Transverse colon (tissue), 4 donors: ENCODE data around the gene IGF2BP2.

Experiments
- EP300 ChIP-seq: sonication (generic); formaldehyde crosslinking; IDR thresholded peaks from one replicate; pipeline ENCODE4 v1.6.1; 2017; ENCODE audit warnings: antibody characterized with exemption, low read depth
- POLR2A ChIP-seq: fragments of 450-650 bp; IDR thresholded peaks from one replicate; pipeline ENCODE4 v1.6.1; 2016; ENCODE audit warnings: antibody characterized with exemption, mild to moderate bottlenecking, moderate library complexity
- POLR2AphosphoS5 ChIP-seq, 3 donors: sonication (generic); formaldehyde crosslinking; IDR thresholded peaks; one replicate each; pipeline ENCODE4 v1.6.1; 2016; ENCODE audit warnings: antibody characterized with exemption in 3 of 3
- TF ChIP-seq, protein P1 (sequence below), 5 experiments: fragments of 200-600 bp in 3 of 5; fragments of 450-650 bp in 2 of 5; sonication (generic) in 3 of 5; IDR thresholded peaks; 1 replicate in 2 of 5; 2 replicates in 3 of 5; pipeline ENCODE4 v1.5.1; 2016 to 2017; ENCODE audit warnings: antibody characterized with exemption in 5 of 5, inconsistent platforms in 3 of 5, mild to moderate bottlenecking in 2 of 5, moderate library complexity in 1 of 5

DNA sequence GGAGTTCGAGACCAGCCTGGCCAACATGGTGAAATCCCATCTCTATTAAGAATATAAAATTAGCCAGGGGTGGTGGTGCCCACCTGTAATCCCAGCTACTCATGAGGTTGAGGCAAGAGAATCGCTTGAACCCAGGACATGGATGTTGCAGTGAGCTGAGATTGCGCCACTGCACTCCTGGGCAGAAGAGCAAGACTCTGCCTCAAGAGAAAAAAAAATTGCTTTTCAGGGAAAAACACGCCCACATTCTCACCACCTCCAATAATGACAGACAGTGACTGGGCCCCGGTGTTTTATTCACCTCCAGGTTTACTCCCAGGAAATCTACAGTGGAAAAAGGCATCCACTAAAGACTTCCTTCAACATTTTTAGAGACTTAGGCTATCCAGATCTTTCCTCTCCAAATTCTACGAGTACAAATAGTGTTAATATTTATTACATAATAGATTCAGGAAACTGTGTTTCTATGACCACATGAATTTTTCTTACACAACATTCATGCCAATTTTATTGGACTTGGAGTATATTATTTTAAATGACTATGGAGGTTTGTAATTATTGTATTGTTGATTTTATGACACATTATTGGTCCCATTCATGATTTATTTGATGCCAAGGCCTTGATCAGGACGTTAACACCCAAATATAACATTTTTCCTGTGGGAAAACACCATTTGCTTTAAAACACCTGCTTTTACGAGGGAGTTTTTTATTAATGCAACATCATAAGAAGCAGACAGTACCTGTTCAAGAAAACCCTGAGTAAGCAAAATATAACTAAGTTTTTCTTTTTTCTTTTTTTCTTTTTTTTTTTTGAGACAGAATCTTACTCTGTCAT is 26.6 kb downstream of the IGF2BP2 start:
- TF ChIP-seq EP300, result no peak
- TF ChIP-seq, protein P1, sequence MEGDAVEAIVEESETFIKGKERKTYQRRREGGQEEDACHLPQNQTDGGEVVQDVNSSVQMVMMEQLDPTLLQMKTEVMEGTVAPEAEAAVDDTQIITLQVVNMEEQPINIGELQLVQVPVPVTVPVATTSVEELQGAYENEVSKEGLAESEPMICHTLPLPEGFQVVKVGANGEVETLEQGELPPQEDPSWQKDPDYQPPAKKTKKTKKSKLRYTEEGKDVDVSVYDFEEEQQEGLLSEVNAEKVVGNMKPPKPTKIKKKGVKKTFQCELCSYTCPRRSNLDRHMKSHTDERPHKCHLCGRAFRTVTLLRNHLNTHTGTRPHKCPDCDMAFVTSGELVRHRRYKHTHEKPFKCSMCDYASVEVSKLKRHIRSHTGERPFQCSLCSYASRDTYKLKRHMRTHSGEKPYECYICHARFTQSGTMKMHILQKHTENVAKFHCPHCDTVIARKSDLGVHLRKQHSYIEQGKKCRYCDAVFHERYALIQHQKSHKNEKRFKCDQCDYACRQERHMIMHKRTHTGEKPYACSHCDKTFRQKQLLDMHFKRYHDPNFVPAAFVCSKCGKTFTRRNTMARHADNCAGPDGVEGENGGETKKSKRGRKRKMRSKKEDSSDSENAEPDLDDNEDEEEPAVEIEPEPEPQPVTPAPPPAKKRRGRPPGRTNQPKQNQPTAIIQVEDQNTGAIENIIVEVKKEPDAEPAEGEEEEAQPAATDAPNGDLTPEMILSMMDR (IDR thresholded peaks at IDR 0.05), result no peak
- TF ChIP-seq POLR2A, result no peak
- TF ChIP-seq POLR2AphosphoS5 (IDR thresholded peaks at IDR 0.05), result no peak
